ENCODE measurements around the gene GRIN2A.
"Not testable (repeated sequence)": the region's sequence is repeated elsewhere in the genome, so short reads cannot be mapped to it uniquely, and the experiment has no call there.

DNA sequence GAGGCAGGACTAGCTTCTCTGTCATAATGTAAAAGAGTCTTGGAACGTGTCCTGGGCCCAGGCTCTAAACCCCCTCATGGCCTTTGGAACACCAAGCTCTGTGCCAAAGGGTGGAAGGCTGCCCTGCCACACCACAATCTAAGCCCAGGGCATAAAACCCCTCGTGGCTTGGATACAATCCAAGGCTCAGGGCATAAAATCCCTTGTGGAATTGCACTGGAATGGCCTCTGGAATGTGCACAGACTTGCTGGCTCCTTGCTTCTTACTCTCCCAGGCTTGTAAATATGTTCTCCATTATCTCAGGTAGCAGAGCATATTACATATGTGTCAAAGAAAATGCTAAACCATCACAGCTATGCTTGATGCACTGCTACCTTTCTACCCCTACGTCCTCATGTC lies 306.2 kb downstream of the GRIN2A start:
- TF ChIP-seq, protein P1, sequence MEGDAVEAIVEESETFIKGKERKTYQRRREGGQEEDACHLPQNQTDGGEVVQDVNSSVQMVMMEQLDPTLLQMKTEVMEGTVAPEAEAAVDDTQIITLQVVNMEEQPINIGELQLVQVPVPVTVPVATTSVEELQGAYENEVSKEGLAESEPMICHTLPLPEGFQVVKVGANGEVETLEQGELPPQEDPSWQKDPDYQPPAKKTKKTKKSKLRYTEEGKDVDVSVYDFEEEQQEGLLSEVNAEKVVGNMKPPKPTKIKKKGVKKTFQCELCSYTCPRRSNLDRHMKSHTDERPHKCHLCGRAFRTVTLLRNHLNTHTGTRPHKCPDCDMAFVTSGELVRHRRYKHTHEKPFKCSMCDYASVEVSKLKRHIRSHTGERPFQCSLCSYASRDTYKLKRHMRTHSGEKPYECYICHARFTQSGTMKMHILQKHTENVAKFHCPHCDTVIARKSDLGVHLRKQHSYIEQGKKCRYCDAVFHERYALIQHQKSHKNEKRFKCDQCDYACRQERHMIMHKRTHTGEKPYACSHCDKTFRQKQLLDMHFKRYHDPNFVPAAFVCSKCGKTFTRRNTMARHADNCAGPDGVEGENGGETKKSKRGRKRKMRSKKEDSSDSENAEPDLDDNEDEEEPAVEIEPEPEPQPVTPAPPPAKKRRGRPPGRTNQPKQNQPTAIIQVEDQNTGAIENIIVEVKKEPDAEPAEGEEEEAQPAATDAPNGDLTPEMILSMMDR (conservative IDR thresholded peaks at IDR 0.05), result not testable (repeated sequence)
- TF ChIP-seq ZFX (IDR thresholded peaks at IDR 0.05), result not testable (repeated sequence)

All from C4-2B (cell line).